Vagina (tissue), 2 donors: Measurements from ENCODE around the gene ATP2C2. TPM values are rescaled to one million over a fixed set of nuclear protein-coding genes. Genes with fewer than 3 reads are reported as not detected.
A peak's percentile ranks its signal among the peaks of the same experiment; 100 is the strongest.

ENCODE experiments used
- DNase-seq, 2 donors: peaks; one replicate each; pipeline ENCODE4 v3.0.0-alpha.2; 2017; ENCODE audit errors: extremely low spot score in 2 of 2
- H3K27ac ChIP-seq: fragments of 200-600 bp; sonication (generic); one replicate; pipeline ENCODE4 v1.5.1; 2019
- H3K27me3 ChIP-seq: fragments of 200-600 bp; sonication (generic); one replicate; pipeline ENCODE4 v1.5.1; 2019
- H3K36me3 ChIP-seq, 2 donors: fragments of 200-600 bp; sonication (generic); one replicate each; pipeline ENCODE4 v1.5.1; 2017 to 2019
- H3K4me1 ChIP-seq: fragments of 200-600 bp; sonication (generic); one replicate; pipeline ENCODE4 v1.5.1; 2019
- H3K4me3 ChIP-seq, 2 donors: fragments of 200-600 bp; sonication (generic); 1 replicate in 1 of 2; 2 replicates in 1 of 2; pipeline ENCODE4 v1.5.1; 2016 to 2019
- H3K9me3 ChIP-seq: fragments of 200-600 bp; sonication (generic); one replicate; pipeline ENCODE4 v1.5.1; 2019
- CTCF ChIP-seq, 3 experiments: fragments of 450-650 bp in 2 of 3; fragments of 200-600 bp in 1 of 3; sonication (generic) in 1 of 3; IDR thresholded peaks; one replicate each; pipeline ENCODE4 v1.5.1; 2017 to 2019; ENCODE audit warnings: antibody characterized with exemption in 3 of 3, mild to moderate bottlenecking in 2 of 3, moderate library complexity in 2 of 3
- POLR2A ChIP-seq, 2 donors: fragments of 450-650 bp; IDR thresholded peaks; one replicate each; pipeline ENCODE4 v1.6.1; 2017; ENCODE audit warnings: antibody characterized with exemption in 2 of 2, mild to moderate bottlenecking in 2 of 2, moderate library complexity in 2 of 2
- POLR2AphosphoS5 ChIP-seq, 2 donors: sonication (generic); formaldehyde crosslinking; IDR thresholded peaks; one replicate each; pipeline ENCODE4 v1.9.0; 2017; ENCODE audit warnings: antibody characterized with exemption in 2 of 2, mild to moderate bottlenecking in 2 of 2, low read depth in 1 of 2; ENCODE audit not compliant: insufficient read depth in 1 of 2
- intact Hi-C: fragments of 100-400 bp; cut with DNase I; formaldehyde crosslinking; loops from one replicate; pipeline ENCODE4 v1.15.1; 2023
- total RNA-seq: library from RNA; depleted of rRNA; stranded (reverse); fragments of >200 nt; gene quantifications from one replicate; pipeline ENCODE4 v1.2.3, GENCODE V29; 2016

Gene ATP2C2
- total RNA-seq, 1 donor from 2014 or later: 35.1 TPM

GRCh38 chr16:84500531-84500930 is 132.2 kb downstream of the ATP2C2 start:
- no peak overlapping the region for H3K27ac ChIP-seq
- intact Hi-C loops: no loop called here
- H3K9me3 ChIP-seq: no peaks in the 10 kb centered on the region

GRCh38 chr16:84501077-84501735 is 132.9 kb downstream of the ATP2C2 start:
- peaks cover 0 to 18% of the 10 kb centered on the region in 2 donors for H3K36me3 ChIP-seq
- intact Hi-C loops: no loop called here
- no peak overlapping the region for H3K4me3 ChIP-seq
- H3K9me3 ChIP-seq: no peaks in the 10 kb centered on the region
- DNase-seq: no peak
- peak in 1 of 2 donors; percentile 22 for TF ChIP-seq POLR2AphosphoS5 (IDR thresholded peaks at IDR 0.05; ENCODE audit: insufficient read depth in 1 of 2, low read depth in 1 of 2)
- TF ChIP-seq POLR2A (IDR thresholded peaks at IDR 0.05): no peak
- no peak for TF ChIP-seq CTCF (IDR thresholded peaks at IDR 0.05)
- H3K27ac ChIP-seq: no peak overlapping the region
- H3K27me3 ChIP-seq: no peaks in the 10 kb centered on the region
- H3K4me1 ChIP-seq: peaks cover 36% of the 10 kb centered on the region

More at GRCh38 chr16:84500531-84500930, 132.2 kb downstream of the ATP2C2 start:
- TF ChIP-seq POLR2AphosphoS5 (IDR thresholded peaks at IDR 0.05; ENCODE audit: insufficient read depth in 1 of 2, low read depth in 1 of 2) (no peak), POLR2A (IDR thresholded peaks at IDR 0.05) (no peak), CTCF (IDR thresholded peaks at IDR 0.05) (no peak)
- Histone ChIP-seq H3K36me3 (peaks cover 0 to 24% of the 10 kb centered on the region in 2 donors), H3K4me1 (peaks cover 33% of the 10 kb centered on the region), H3K4me3 (no peak overlapping the region), H3K27me3 (no peaks in the 10 kb centered on the region)
- DNase-seq: no peak

GRCh38 chr16:84502075-84502474 is 133.7 kb downstream of the ATP2C2 start:
- Histone ChIP-seq H3K36me3 (peaks cover 0 to 10% of the 10 kb centered on the region in 2 donors), H3K4me1 (peaks cover 36% of the 10 kb centered on the region), H3K27me3 (no peaks in the 10 kb centered on the region), H3K4me3 (no peak overlapping the region), H3K27ac (peak overlapping the region; percentile 11), H3K9me3 (no peaks in the 10 kb centered on the region)
- TF ChIP-seq CTCF (IDR thresholded peaks at IDR 0.05) (no peak), POLR2A (IDR thresholded peaks at IDR 0.05) (no peak), POLR2AphosphoS5 (IDR thresholded peaks at IDR 0.05; ENCODE audit: insufficient read depth in 1 of 2, low read depth in 1 of 2) (no peak)
- no peak for DNase-seq
- intact Hi-C loops: no loop called here

GRCh38 chr16:84502581-84502980 is 134.2 kb downstream of the ATP2C2 start:
- Histone ChIP-seq H3K9me3 (no peaks in the 10 kb centered on the region), H3K27ac (peak overlapping the region; percentile 11), H3K27me3 (no peaks in the 10 kb centered on the region), H3K36me3 (peaks cover 0 to 5% of the 10 kb centered on the region in 2 donors), H3K4me1 (peaks cover 36% of the 10 kb centered on the region), H3K4me3 (no peak overlapping the region)
- intact Hi-C loops: no loop called here
- no peak for DNase-seq
- TF ChIP-seq POLR2AphosphoS5 (IDR thresholded peaks at IDR 0.05; ENCODE audit: insufficient read depth in 1 of 2, low read depth in 1 of 2): no peak
- TF ChIP-seq CTCF (IDR thresholded peaks at IDR 0.05): no peak
- TF ChIP-seq POLR2A (IDR thresholded peaks at IDR 0.05): no peak

GRCh38 chr16:84503751-84504395 is 135.5 kb downstream of the ATP2C2 start:
- peak overlapping the region; percentile 79 to 98 for H3K4me3 ChIP-seq
- intact Hi-C loops: no loop called here
- DNase-seq: no peak
- H3K27ac ChIP-seq: peak overlapping the region; percentile 84
- TF ChIP-seq POLR2A (IDR thresholded peaks at IDR 0.05): no peak
- no peak for TF ChIP-seq CTCF (IDR thresholded peaks at IDR 0.05)
- no peak for TF ChIP-seq POLR2AphosphoS5 (IDR thresholded peaks at IDR 0.05; ENCODE audit: insufficient read depth in 1 of 2, low read depth in 1 of 2)
- peaks cover 36% of the 10 kb centered on the region for H3K4me1 ChIP-seq
- no peaks in the 10 kb centered on the region for H3K36me3 ChIP-seq
- no peaks in the 10 kb centered on the region for H3K9me3 ChIP-seq
- no peaks in the 10 kb centered on the region for H3K27me3 ChIP-seq
